ENCODE results near the gene CKAP5. TPM values are rescaled to one million over a fixed set of nuclear protein-coding genes. Genes with fewer than 3 reads are reported as not detected.

Gene CKAP5
- total RNA-seq, result 52.4 and 66.6 TPM in 2 replicates

GRCh38 chr11:46845740-46846509, at the start of gene CKAP5:
CKAP5 (minus strand) TSS chr11:46846280; CDS start chr11:46821231, 25,049 bp downstream.

GRCh38 chr11:46719048-46719542, 127.0 kb downstream of the CKAP5 start, which contains the start of gene F2:
F2 (plus strand) TSS chr11:46719213; CDS start chr11:46719236, 23 bp downstream.

GRCh38 chr11:46700241-46701077, 145.6 kb downstream of the CKAP5 start, which contains the start of the genes ARHGAP1 and ZNF408:
ARHGAP1 (minus strand) TSS chr11:46700619; CDS start chr11:46696107, 4,512 bp downstream.
ZNF408 (plus strand) TSS chr11:46701031; CDS start chr11:46701048, 17 bp downstream.

Other genes starting within 250 kb of the CKAP5 start
- 2.4 and 3.3 TPM in 2 replicates for gene HARBI1, start 229.1 kb downstream of the CKAP5 start, total RNA-seq
- gene ATG13, start 228.7 kb downstream of the CKAP5 start, total RNA-seq, result 46.2 and 49.4 TPM in 2 replicates
- 35.5 and 46.1 TPM in 2 replicates for gene ARHGAP1, start 145.7 kb downstream of the CKAP5 start, total RNA-seq
- 9.6 and 13.3 TPM in 2 replicates for gene ZNF408, start 145.2 kb downstream of the CKAP5 start, total RNA-seq
- 0.11 TPM in 1 of 2 replicates, not detected in the other for gene F2, start 127.1 kb downstream of the CKAP5 start, total RNA-seq
- 2.0 and 9.6 TPM in 2 replicates for gene LRP4, start 72.3 kb upstream of the CKAP5 start, total RNA-seq
- gene CSTPP1, start 90.5 kb upstream of the CKAP5 start, total RNA-seq, result 18.9 and 25.9 TPM in 2 replicates